Stimulated activated CD8-positive, alpha-beta memory T cell treated with anti-CD3 and anti-CD28 coated beads, Interleukin-4, amount 100 ng/mL, for 24 hours (primary cell): Measurements from ENCODE around the gene ADARB2.
"Not testable (repeated sequence)": the region's sequence is repeated elsewhere in the genome, so short reads cannot be mapped to it uniquely, and the experiment has no call there.

Source experiments
- DNase-seq: peaks from one replicate; pipeline ENCODE4 v3.0.0-alpha.2; 2020; ENCODE audit warnings: low read depth

The ADARB2 gene

DNA sequence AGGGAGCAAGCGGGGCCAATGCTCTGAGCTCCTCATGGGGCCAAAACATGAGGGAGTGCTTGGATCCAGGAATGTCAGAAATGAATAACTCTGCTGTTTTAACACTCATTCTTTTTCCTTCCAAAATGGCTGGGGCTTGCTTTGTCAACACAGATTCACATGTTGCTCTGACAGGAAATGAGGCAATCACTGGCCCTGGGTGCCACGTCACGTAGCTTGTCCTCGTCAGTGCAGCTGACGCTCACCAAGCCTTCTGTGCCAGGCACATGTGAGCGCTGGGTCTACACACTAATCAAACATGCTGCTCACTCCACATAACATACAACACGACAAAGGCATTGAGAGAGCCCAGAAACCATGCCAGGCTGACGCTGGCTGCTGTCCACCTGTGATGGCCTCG, 482.2 kb downstream of the ADARB2 start:
- DNase-seq = no peak

- DNase-seq = no peak
These were observed 483.6 kb downstream of the ADARB2 start for GRCh38 chr10:1253523-1254353.

GRCh38 chr10:1251769-1252168, 485.6 kb downstream of the ADARB2 start:
- DNase-seq = no peak

GRCh38 chr10:1249142-1249920, 488.0 kb downstream of the ADARB2 start:
- DNase-seq = no peak

- not testable (repeated sequence) for DNase-seq
These were observed 489.1 kb downstream of the ADARB2 start for GRCh38 chr10:1248262-1248630.

DNA sequence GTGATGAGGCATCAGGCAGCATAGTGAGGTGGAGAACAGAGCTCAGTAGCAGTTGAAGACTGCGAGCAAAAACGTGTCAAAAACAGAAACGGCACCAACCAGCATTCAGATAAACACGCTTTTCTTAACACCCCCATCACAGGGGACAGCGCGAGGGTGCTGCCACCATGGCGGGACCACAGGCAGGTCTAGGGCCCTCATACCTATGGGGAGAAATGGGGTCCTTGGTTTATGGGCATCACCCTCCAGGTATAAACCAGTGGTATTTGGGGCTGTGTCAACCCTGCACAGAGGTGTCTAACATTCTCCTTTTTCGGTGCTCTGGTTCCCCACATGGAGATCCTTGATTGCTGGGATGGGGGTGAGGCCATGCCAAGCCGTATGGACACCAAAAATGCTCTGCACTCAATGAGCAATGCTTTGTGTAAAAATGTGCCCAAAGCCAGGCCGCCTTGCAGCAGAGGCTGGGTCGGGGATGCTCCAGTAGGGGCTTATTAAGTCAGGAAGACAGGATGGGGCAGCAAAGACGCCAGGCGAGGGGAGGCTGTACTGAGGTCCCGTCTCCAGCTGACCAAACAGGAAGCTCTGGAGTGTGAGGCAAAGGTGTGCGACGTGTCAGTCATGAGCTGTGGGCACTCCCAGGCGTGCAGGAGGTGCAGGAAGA, 489.6 kb downstream of the ADARB2 start:
- DNase-seq = no peak

GRCh38 chr10:1244493-1244892, 492.8 kb downstream of the ADARB2 start:
- no peak for DNase-seq

DNA sequence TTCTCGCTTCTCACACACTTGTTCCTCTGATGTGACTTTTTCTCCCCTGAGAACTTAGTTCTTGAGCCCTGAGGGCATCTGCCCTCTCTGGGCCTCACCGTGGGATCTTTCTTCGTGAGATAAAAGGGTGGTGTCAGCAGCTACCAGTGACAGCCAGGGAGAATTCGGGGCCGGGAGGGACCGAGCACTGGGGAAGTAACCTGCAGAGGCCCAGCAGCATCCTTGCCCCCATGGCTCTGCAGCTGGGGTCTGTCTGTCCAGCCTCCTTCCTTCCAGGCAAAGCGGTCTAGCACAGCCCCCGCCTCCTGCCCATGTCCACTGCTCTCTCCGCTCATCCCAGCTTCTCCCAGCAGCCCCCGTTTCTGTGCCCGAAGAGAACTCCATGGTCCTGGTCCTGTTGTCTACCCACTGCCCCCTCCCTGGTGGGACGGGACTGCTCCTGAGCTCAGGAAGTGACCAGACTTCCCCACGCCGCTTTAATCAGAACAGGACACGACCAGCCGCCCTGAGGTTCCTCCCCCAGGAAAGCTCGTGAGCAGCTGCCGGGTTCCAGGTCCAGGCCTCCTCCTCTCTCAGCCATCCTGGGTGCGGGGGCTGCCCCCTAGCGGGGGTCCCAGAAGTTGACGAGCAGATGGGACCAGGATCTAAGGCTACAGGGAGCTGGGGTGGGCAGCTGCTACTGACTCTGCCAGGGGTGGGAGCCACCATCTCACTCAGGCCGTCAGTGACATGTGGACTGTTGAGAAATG, 493.7 kb downstream of the ADARB2 start:
- DNase-seq = no peak

DNA sequence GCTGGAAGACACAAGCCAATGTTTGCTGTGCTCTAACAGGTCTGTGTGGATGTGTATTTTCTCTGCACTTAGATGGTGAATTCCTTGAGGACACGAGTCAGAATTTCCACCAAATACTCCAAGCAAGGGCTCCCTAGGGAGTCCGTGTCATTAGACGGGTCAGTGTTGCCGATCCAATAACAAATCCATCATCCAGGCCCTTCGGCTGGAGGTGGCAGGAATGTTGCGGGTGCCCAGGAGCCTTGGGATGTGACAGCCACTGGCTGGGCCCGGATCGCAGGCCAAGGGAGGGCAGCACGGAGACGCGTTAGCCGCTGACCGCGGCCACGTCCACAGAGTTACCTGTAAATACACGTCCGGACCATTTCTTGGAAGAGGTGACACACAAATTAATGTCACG, 494.4 kb downstream of the ADARB2 start:
- DNase-seq = no peak

- DNase-seq = no peak
These were observed 495.1 kb downstream of the ADARB2 start for GRCh38 chr10:1241973-1242935.

DNA sequence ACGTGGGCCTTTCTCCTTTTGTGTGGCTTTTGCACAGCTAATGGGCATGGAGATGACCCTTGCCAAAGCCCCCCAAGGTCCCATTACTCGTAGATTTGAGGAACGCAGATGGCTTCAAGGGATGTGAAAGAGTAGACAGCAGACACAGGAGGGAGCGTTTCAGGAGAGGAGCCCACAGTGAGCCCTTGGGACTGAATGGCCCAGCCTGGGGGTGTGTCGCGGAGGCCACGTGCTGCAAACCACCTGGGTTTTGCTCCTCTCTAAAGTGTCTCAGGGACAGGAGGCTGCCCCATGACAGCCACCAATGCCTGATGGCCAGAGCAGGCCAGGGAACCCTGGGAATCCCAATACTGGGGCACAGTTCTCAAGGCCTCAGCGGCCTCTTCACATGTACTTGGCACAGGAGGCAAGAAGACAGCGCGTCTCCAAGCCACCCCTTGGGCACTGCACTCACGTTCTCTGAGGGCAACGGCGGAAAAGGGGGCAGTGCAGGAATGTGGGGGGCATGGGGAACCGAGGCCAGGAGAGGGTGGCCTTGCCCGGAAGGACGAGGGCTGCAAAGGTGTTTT, 495.9 kb downstream of the ADARB2 start:
- no peak for DNase-seq

GRCh38 chr10:1240341-1240775, 497.0 kb downstream of the ADARB2 start:
- DNase-seq = no peak

- no peak for DNase-seq
These were observed 504.3 kb downstream of the ADARB2 start for GRCh38 chr10:1233031-1233430.

GRCh38 chr10:1232164-1232911, 505.0 kb downstream of the ADARB2 start:
- no peak for DNase-seq

DNA sequence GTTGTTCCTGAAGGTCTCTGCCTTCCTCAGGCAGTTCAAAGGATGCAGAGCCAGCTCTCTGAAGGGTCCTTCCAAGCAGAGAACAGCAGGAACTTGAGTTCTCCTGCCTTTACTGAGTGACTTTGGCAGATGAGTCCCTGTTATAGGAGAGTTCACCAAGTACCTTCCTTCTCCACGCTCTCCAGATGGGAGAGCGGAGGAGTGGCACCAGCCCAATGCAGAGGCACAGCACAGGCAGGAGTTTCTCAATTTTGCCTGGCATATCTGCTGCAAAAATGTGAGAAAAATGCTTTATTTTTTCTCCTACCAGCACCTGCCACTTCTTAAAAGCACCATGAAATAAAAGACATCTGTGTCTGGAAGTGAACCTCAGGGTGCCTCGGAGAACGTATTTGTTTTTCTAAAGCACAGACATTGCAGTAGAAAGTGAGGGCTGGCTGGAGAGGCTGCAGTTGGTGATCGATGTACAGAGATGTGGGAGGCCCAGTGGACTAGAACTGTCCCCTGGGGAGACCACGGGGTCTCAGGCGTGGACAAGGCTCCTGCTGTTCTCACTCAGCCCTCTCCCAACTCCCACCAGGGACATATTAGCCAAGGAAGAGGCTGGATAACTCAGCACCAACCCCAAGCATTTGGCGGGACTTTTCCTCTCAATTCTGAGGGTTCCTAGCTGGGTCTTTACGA, 506.6 kb downstream of the ADARB2 start:
- DNase-seq = no peak

DNA sequence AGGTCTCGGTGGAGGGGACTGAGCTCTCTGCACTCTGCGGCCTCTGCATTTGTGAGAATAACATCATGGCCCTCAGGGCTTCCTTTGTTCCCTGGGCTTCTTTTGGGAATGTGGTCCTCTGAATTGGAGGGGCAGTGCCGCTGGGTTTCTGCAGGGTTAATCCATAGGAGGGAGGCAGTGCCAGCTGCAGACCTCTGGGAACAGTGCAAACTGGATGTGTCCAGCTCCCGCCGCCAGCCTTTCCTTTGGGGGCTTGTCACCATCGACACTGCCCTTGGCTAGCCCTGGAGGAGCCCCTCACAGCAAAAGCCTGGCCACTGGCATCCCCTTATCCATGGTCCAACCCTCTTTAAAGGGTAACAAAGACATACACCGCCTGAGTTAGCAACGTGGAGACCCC, 507.2 kb downstream of the ADARB2 start:
- DNase-seq = no peak

- no peak for DNase-seq
These were observed 507.8 kb downstream of the ADARB2 start for GRCh38 chr10:1229574-1229973.

- no peak for DNase-seq
These were observed 508.2 kb downstream of the ADARB2 start for GRCh38 chr10:1229116-1229515.

DNA sequence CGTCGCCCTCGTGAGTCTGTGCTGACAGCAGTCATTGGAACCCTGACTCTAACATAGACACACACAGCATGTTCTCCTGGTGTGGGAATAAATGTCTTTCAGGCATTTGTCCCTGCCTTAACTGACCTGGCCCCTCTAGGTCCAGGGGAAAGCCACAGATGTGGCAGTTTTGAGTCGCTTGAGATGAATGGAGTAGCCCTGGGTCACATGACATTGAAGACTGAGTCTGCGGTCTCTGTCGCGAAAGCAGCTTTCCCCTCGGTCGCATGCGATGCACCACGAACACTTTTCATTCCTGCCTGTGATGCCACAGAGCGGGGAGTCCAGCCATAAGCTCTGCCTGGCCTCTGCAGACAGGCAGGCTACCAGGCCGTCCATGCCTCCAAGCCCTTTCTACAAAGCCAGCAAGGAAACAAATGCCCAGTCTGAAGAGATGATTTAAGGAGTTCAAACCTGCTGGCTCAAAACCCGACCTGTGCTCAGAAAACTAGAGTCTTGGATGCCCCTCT, 508.8 kb downstream of the ADARB2 start:
- DNase-seq = no peak
